Measurements from ENCODE around the gene TXK.

DNA sequence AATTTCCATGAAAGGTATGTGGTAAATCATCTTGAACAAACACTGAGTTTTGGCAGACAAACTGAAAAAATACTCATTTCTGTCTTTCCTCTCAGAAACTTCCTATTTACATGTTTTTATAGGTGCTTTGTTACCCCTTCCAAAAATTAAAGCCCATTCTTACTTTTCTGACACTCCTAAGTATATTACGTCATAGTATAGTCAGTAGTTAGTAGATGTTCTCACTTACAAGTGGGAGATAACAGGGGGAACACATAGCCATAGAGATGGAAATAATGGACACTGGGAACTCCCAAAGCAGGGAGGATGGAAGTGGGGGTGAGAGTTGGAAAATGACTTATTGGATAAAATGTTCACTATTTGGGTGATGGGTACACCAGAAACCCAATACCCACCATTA is 28.8 kb downstream of the TXK start:
- TF ChIP-seq, protein P1, sequence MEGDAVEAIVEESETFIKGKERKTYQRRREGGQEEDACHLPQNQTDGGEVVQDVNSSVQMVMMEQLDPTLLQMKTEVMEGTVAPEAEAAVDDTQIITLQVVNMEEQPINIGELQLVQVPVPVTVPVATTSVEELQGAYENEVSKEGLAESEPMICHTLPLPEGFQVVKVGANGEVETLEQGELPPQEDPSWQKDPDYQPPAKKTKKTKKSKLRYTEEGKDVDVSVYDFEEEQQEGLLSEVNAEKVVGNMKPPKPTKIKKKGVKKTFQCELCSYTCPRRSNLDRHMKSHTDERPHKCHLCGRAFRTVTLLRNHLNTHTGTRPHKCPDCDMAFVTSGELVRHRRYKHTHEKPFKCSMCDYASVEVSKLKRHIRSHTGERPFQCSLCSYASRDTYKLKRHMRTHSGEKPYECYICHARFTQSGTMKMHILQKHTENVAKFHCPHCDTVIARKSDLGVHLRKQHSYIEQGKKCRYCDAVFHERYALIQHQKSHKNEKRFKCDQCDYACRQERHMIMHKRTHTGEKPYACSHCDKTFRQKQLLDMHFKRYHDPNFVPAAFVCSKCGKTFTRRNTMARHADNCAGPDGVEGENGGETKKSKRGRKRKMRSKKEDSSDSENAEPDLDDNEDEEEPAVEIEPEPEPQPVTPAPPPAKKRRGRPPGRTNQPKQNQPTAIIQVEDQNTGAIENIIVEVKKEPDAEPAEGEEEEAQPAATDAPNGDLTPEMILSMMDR (IDR thresholded peaks at IDR 0.05; ENCODE audit: insufficient read depth, low read length): no peak
- TF ChIP-seq GABPA (IDR thresholded peaks at IDR 0.05; ENCODE audit: low read depth): no peak
- no peak for TF ChIP-seq POLR2AphosphoS5 (IDR thresholded peaks at IDR 0.05; ENCODE audit: low read depth)
